ENCODE data around the gene MACROD1.
"Not testable (repeated sequence)": the region's sequence is repeated elsewhere in the genome, so short reads cannot be mapped to it uniquely, and the experiment has no call there.

MACROD1 gene

DNA sequence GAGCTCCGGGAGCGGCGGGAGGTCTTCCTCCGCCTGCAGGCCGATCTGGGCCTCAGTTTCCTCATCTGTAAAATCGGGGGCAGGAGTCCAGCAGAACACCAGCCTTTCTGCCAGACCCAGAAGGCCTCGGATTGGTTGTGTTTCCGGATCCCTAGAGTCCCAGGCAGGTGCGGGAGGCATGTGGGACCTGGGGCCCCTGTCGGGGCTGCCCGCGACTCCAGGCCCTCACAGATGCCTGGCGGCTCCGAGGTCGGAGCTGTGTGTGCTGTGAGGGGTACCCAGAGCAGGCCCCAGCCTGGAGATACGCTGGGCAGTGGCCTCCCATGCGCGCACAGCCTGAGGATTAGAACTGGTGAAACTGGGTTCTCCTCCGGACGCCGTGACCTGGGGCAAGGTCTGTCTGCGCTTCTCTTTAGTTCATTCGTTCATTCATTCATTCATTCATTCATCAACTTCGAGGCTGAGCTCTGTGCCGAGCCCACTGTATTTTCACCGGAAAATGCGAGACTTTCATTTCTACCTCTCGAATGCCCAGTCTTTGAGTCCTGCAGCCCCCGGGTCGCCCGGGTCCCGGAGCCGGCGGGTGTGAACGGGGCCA lies 105.6 kb downstream of the MACROD1 start:
- no peak for DNase-seq

DNA sequence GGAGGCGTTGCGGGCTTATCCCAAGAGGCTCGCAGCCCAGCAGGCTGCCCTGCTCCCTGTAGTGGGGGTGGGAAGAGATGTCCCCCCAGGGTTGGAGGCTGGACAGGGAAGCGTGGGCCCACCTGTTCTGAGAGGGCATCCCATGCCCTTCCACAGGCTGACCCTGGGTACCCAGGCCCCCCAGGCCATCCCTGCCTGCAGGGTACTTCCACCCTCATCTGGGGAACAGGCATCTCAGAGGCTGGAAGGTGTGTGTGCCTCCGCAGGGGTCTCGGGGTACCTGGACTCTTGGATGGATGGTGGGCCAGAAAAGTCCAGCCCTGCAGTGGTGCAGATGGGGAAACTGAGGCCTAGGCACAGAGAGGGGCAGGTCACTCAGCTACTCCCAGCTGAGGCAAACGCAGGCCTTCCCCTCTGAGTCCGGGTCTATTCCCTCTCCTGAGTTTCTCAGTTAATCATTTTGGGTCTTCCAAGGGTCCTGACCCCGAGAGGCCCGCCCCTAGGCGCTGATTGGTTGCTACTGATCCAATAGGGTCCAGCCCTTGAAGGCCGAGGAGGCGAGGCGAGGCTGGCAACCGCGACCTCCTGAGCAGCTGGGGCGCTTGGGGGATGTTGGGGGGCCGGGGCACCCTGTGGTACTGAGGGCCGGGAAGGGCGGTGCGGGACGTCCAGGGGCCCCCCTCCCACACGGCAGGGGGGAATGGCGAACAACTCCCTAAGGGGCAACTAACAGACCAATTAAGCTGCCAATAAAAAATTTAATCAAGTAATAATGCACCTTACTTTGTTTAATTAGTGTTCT lies 106.4 kb downstream of the MACROD1 start:
- DNase-seq, result no peak

DNA sequence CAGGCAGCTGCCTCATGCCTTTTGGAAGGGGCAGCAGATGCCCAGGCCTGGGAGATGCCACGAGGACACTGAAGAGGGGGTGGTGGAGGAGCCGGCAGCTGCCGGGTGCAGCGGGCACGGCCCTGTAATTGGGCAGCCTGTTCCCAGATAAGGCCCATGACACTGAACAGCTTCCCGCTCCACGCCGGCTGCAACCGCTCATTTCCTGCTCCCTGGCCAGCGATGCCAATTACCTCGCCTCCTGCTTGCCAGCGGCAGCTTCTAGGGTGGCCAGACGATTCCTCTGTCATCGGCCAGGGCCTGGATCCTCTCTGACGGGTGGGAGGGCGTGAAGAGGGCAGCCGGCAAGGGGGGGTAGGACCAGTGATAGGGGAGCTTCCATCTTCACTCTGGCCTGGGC lies 107.4 kb downstream of the MACROD1 start:
- DNase-seq, result peak in 22 of 58 donors; percentile 21 to 69 (median 38)

DNA sequence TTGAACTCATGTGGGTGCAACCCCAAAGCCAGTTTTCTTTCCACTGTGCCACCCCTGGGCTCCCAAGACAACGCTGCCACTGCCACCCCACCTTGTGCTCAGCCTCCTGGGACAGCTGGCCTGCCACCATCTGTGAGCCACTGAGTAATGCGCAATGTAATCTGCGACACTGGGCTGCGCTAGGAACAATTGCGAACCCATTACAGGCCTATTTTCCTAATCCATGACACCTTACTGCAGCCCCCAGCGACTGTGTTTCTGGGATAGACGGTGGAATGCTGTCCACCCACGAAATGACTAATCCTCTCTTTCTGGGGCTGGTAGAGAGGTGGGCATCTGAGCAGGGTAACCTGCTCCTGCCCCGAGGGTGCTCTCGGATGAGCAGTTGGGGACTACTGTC lies 108.0 kb downstream of the MACROD1 start:
- DNase-seq, result no peak

DNA sequence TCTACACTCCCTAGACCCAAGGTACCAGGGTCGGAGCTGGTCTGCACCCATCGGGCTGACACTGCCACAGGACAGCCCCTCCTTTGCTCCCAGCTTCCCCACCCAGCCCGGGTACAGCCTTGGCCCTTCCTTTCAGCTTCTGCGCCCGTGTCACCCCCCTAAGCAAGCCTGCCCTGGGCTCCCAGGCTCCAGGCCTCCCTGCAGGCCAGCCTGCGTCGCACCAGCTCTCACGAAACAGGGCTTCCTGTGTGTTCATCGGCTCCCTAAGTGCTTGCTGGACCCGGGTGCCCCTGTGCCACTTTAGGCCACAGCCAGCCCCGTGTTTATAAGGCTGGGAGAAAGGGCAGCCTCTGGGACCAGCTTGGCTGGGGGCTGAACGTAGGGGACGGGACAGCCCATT lies 109.1 kb downstream of the MACROD1 start:
- DNase-seq, result no peak

DNA sequence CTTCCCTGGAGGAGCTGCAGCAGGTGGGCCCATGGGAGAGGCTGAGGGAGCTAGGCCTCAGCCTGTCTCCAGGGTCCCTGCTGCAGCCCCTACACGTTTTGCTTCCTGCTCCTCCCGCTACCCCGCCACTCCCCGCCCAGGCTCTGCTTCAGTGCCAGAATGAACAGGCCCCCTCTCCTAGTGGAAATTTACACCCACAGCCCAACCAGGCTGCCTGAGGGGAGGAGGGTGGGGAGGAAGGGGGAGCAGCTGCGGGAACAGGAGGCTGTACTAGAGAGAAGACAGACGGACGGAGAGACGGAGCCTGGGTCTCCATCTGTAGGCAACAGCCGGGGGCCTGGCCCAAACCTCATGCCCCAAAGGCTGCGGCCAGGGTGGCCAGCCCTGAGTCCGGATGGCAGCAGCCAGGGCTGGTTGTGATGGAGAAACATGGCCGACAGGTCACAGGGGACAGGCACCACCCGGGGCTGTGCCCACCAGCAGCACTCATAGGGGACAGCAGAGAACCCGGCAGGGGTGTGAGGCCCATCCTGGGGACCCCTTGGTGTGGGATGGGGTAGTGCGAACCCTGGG lies 109.6 kb downstream of the MACROD1 start:
- peak in 37 of 58 donors; percentile 9 to 76 (median 50) for DNase-seq

DNA sequence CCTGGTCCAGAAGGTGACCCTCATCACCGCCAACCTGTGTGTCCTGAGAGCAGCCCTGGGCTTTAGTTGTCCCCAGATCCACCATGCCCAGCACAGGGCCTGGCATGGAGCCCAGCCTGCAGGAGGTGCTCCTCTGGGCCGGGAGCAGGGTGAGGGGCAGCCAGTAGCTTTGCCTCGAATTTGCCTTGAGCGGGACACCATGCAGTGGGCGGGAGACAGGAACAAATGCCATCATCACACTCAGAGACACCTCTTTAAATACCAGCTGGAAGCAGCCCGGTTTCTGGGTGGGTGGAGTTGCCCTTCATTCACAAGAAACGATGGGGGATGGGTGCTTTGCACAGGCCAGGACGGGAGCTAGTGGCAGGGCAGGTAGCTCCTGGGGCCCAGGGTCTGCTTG lies 110.8 kb downstream of the MACROD1 start:
- DNase-seq, result peak in 24 of 58 donors; percentile 14 to 83 (median 44)

DNA sequence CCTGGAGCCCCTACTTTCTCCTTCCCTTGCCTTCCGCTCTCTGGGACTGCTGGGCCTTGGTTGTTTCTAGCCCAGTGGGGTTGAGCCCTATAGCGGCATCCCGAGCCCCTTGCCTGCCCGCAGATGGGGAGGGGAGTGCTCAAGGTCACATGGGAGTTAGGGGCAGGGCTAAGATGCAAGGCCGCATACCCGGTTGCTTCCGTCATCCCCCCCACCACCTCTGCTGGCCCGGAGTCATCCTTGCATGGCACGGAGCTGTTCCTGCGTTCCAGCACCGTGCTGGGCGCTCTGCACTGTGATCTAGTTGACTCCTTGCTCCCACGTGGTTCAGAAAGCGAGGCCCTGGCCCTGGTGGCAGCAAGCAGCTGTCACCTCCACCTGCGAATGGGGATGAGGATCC lies 112.2 kb downstream of the MACROD1 start:
- peak in 3 of 58 donors; percentile 27 to 36 (median 29) for DNase-seq

DNA sequence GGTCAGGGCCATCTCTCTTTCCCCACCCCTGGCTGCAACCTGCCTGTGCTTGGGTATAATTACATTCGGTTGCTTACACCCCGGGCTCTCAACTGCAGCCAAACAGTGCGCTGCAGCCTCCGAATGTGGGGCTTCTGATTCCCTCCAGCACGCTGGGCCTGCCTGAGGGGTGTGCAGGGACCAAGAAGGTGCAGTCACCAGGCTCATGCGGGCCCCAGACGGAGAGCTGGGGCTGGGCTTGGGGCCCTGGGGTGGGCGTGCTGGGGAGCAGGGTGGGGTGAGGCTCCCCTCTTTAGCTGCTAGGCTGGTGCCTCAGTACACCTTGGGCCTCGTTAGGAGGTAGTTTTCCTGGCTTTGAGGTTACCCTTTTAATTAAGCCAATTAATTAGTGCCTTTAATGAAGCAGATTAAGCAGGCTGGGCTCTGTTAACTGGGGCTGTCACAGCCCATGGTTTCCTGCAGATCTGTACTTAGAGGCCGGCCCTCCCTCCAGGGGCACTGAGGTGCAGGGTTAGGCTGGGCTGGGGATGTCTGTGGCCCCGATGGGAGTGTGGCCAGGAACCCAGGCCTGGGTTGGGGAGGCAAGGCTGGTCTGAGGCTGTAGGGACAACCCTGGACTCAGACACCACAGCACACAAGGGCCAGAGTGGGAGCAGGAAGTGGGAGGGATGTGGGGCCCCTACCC lies 112.8 kb downstream of the MACROD1 start:
- DNase-seq, result no peak

DNA sequence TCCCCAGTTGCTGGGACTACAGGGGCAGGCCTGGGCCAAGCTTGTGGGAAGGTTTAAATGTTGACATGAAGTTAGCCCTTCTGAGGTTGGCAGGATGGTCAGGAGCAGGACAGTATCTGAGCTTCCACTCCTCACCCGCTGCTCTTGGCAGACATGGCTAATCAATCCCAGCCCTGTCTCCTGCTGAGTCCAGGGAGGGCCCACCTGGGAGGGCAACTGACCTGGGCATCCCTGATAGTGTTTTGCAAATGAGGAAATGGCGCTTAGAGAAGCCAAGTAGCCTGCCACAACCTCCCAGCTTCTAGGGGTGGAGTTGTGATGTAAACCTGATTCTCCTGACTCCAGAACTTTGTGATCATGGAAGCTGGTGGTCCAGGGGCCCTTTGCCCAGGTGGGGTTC lies 113.5 kb downstream of the MACROD1 start:
- no peak for DNase-seq

DNA sequence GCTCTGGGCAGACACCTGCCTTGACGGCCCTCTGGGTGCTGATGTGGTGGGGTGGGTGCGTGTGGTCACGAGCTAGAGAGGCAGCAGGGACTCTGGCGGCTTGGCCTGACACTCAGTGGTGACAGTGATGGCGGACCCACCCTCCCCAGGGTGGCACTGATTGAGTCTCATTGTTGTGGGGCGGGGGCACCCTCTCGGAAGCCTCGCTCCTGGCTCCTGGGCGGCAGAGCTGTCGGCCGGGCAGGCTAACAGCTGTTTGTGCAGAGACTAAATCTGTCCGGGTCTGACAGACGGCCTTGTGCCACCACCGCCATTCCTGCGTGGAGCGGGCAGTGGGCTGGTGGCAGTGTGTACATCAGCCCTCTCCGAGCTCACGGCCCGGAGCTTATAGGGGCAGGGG lies 114.6 kb downstream of the MACROD1 start:
- DNase-seq, result peak in 4 of 58 donors; percentile 24 to 34 (median 26)

DNA sequence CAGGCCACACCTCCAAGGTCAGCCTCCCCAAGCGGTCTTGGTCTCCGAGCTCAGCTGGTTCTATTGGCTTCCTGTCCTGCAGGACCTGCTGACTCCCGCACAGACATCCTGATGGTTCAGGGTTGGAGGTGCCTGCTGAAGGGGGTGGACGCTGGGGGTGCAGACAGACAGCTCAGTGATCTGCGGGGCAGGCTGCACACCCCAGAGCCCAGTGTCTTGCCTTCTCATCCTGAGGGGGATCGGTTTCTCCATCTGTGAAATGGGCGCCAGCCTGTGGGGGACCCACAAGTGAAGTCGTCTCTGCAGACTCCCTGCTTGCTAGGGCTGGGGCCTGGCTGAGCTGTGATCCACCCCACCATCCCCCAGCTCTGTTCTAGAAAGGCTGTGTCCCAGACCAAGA lies 116.4 kb downstream of the MACROD1 start:
- DNase-seq, result no peak

DNA sequence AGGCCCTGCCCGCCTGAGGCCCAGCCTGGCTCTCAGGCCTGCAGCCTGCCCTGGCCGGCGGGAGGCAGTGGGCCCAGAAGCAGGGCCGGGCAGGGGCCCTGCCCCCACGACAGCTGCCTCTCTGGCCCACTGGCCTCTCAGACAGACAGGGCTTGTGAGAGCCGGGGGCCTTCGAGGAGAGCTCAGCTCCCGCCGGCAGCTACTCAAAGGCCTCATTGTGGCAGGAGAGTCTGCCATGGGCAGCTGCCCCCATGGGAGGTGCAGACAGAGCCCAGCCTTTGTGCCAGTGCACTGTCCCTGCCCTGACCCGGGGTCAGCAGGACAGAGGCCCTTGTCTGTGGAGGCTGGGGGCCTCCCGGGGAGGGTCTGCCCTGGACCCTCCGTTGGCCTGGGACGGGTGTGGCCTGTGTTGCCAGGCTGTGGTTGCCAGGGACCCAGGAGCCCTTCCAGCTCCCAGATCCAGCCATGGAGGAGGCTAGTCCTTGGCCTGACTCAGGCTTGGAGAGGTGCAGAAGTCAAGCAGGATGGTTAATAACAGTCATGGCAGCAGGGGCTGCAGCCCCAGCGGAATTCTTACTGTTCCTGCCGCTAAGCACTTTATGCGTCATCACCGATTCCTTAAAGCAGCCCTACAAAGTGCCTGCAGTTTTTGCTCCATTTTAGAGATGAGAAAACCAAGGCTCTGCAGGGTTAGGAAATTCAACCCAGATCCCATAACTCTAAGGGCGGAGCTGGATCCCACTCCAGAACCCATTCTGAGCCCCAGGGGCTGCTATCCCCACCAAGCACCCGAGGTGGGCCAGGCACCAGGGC lies 117.7 kb downstream of the MACROD1 start:
- peak in 57 of 58 donors; percentile 35 to 99 (median 92) for DNase-seq

DNA sequence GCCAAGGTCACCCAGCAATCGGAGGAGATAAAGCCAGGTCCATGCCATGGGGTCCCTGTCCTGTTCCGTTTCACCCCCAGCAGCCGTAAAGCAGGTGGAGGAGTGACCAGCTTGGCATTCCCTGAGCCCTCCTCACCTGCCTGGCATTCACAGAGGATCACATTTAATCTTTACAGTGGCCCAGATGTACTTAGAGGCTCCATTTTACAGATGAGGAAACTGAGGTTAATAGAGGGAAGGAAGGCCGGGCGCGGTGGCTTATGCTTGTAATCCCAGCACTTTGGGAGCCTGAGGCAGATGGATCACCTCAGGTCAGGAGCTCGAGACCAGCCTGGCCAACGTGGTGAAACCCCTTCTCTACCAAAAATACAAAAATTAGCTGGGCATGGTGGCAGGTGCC lies 118.5 kb downstream of the MACROD1 start:
- DNase-seq, result not testable (repeated sequence)

DNA sequence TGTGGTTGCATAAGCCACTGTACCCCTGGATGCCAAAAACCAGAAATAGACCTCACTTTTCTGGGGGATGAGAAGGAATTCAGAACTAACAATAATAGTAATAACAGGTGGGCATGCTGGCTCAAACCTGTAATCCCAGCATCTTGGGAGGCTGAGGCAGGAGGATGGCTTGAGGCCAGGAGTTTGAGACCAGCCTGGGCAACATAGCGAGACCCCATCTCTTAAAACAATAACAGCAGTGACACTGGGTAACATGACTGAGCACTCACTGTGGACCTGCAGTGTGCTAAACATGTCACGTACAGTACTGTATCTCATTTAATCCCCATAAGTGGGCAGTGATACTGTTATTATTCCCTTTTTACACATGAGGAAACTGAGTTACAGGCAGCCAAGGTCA lies 120.2 kb downstream of the MACROD1 start:
- no peak for DNase-seq

DNA sequence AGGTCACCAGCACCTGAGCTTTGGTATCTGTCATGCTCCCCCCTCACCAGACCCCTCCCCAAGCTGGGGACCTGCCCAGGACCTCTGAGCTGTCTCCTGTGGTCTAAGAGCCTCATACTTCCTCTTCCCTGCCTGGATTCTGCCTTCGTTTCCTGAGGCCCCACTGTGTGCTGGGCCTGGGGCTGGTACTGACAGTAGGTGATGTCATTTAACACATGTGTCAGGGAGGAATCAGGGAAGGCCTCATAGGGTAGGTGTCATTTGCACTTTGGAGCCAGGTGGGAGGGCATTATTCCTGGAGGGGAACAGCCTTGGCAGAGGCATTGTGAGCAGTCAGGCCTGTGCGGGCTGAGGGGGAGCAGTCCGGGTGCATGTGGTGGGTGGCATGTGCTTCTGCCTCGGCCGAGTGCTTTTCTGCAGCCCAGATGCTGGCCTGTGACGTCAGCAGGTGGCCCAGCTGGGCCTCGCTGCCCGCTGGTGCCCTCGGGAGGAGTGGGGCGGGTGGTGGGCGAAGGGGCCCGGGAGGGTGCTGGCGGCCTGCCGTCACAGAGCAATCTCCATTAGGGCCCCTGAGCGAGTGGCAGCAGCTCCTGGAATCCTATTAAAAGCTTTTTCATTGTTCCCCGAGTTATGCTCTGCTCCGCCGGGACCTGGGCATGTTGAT lies 121.1 kb downstream of the MACROD1 start:
- peak in 42 of 58 donors; percentile 11 to 85 (median 52) for DNase-seq

DNA sequence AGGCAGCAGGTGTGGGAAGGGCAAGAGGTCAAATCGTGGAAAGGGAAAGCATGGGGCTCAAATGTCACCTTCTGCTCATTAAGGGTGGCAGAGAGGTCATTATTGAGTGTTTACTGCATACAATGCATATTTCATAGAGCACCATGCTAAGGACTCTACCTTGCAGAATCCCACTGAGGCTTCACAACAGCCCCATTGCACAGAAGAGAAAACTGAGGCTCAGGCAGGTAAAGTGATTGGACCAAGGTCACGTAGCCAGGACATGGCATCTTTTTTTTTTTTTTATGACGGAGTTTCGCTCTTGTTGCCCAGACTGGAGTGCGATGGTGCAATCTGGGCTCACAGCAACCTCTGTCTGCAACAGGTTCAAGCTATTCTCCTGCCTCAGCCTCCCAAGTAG lies 122.4 kb downstream of the MACROD1 start:
- DNase-seq, result no peak

DNA sequence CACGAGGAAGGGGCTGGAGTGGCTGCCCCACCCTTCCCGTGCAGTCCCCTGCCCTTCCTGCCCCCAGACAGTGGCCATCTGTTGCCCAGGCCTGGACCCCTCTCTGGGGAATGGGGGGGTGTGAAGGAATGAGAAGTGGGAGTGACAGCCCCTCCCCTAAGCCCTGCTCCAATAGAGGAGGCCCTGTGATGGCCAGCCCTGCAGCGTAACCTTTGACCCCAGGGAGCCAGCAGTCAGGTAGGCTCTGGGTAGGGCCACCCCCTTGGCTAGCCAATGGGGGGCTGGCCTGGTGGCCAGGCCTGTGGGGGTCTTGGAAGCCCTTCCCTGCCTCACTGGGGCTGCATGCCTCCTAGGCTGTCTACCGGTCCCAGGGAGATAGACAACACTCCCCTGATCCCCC lies 123.6 kb downstream of the MACROD1 start:
- no peak for DNase-seq

DNA sequence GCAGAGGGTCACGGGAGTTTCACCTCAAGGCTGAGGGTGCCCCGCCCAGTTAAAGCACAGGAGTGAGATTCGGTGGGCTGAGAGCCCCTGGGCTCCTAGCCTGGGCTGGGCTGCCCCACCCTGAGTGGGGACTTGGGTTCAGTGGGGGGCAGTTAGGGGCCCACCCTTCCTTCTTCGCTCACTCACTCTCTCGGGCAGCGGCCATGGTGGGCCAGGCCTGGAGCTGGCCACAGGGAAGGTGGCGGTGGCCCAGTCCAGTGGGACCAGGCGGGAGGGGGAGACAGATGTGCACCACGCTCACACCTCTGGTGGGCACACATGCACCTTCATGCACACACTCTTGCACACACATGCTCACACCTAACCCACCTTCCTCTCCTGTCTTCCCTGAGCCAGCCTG lies 124.1 kb downstream of the MACROD1 start:
- no peak for DNase-seq

DNA sequence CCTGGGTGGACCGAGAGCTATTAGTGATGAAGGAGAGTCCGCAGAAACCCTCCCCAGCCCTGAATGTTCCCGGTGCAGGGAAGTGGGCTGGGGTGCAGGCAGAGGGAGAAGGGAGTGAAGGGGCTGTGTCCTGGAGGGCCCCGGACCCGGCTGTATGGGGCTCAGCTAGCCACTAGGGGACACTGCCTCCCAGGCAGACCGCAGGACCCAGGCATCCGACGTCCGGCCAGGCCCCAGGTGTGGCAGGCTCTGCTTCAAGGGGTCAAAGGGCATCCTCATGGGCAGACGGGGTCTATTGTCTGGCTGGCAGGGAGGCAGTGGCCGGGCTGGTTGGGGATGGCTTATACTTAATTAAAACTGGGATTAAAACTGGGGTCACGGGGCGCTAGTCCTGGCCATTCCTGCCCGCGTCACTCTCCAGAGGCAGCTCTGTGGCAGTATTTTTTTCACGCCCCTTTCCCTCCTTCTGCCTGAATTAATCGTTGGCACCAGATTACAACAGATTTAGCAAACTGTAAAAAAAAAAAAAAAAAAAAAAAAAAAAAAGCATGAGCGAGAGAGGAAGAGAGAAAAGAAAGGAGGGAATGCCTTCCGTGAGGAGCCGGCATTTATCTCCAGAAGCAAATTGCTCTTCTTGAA lies 125.1 kb downstream of the MACROD1 start:
- peak in 44 of 58 donors; percentile 19 to 78 (median 49) for DNase-seq
